Stimulated activated naive B cell treated with anti-CD40 and anti-IgM and Interleukin-4, amounts not matched to agents 10 μg/mL and 1 μg/mL and 100 μg/mL, for 72 hours (primary cell): ENCODE data around the gene LMAN1L.

ENCODE experiments used
- ATAC-seq, 2 donors: fragments of 150-1000 bp; cut with Tn5 transposase; replicated peaks; 2 replicates each; pipeline ENCODE4 v1.10.0; 2021; ENCODE audit warnings: moderate library complexity in 1 of 2
- DNase-seq: peaks from one replicate; pipeline ENCODE4 v3.0.0; 2021
- H3K27ac Mint-ChIP-seq: one replicate; pipeline ENCODE4 v1.8.0; 2022; ENCODE audit warnings: mild to moderate bottlenecking, mixed read lengths
- H3K27me3 Mint-ChIP-seq, 2 donors: one replicate each; pipeline ENCODE4 v1.8.0; 2022; ENCODE audit warnings: mixed read lengths in 2 of 2
- H3K36me3 Mint-ChIP-seq, 2 donors: one replicate each; pipeline ENCODE4 v1.8.0; 2022; ENCODE audit warnings: mixed read lengths in 2 of 2, mild to moderate bottlenecking in 1 of 2
- H3K4me1 Mint-ChIP-seq, 2 donors: one replicate each; pipeline ENCODE4 v1.8.0; 2022; ENCODE audit warnings: mixed read lengths in 2 of 2, mild to moderate bottlenecking in 1 of 2
- H3K4me3 Mint-ChIP-seq, 2 donors: one replicate each; pipeline ENCODE4 v1.8.0; 2022; ENCODE audit warnings: mild to moderate bottlenecking in 2 of 2, mixed read lengths in 2 of 2, moderate library complexity in 1 of 2
- H3K9me3 Mint-ChIP-seq, 2 donors: one replicate each; pipeline ENCODE4 v1.8.0; 2022; ENCODE audit warnings: mixed read lengths in 2 of 2, mild to moderate bottlenecking in 1 of 2

The LMAN1L gene

GRCh38 chr15:74869726-74870407 is 57.2 kb downstream of the LMAN1L start:
- peak overlapping the region; percentile 96 for H3K27ac Mint-ChIP-seq
- no peaks in the 10 kb centered on the region for H3K27me3 Mint-ChIP-seq
- peak; percentile 72 for DNase-seq
- H3K4me1 Mint-ChIP-seq, result peaks cover 48 to 81% of the 10 kb centered on the region in 2 donors
- no peaks in the 10 kb centered on the region for H3K9me3 Mint-ChIP-seq
- peaks cover 47 to 61% of the 10 kb centered on the region in 2 donors for H3K36me3 Mint-ChIP-seq
- H3K4me3 Mint-ChIP-seq, result peak overlapping the region; percentile 86 to 91
- peak; percentile 83 to 84 for ATAC-seq

DNA sequence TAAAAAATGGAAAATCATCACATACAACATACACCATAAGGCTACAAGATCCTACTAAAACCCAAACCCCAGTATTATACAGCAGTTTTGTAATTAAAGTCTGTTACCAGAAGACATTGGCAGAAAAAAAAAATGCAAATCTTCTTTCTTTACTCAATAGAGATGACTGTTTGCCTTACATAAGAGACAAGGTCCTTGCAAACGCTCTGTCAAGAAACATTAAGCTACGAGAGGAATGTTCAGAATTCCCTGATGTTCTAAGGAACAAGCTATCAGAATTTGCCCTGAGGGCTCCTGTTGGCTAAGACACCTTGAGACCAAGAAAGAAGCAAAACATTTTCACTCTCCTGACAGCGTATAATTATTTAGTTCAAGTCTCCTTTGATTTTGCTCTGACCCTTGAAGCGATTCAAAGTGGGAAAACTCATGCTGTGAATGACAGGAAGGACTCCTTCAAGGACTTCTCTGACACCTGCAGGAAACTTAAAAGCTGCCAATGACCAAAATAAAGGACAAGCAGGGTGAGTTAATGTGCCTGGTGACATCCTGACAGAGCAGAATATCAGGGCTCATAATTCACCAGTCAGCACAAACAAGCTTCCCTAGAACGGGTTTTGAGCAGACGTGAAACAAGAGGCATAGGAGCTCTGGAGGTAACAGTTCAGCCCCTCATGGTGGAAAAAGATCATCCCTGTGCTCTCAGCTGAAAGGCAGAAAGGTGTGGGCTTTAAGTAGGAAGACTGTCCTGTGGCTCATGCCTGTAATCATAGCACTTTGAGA is 58.0 kb downstream of the LMAN1L start:
- peaks cover 0 to 4% of the 10 kb centered on the region in 2 donors for H3K9me3 Mint-ChIP-seq
- no peaks in the 10 kb centered on the region for H3K27me3 Mint-ChIP-seq
- H3K27ac Mint-ChIP-seq, result peak overlapping the region; percentile 96
- DNase-seq, result no peak
- peaks cover 44 to 55% of the 10 kb centered on the region in 2 donors for H3K36me3 Mint-ChIP-seq
- peak in 1 of 2 donors; percentile 1 for ATAC-seq
- H3K4me1 Mint-ChIP-seq, result peaks cover 47 to 76% of the 10 kb centered on the region in 2 donors
- H3K4me3 Mint-ChIP-seq, result peak overlapping the region; percentile 86 to 91

DNA sequence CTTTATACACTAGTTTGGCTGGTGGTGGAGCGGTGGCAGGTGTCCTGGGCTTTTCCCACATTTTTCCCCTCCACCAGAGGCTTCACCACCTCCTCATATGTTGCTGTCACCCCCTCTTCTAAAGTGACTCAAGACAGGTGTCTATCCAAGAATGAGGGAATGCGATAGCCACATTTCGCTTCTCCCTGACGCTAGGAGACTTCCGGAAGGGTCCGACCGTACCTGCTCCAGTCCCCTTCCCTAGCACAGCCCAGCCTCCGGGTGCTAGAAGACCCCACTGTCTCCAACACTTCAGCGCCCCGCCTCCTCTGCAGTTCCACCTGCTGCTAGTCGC is 60.0 kb downstream of the LMAN1L start:
- peak overlapping the region; percentile 91 to 98 for H3K4me3 Mint-ChIP-seq
- peaks cover 0 to 4% of the 10 kb centered on the region in 2 donors for H3K9me3 Mint-ChIP-seq
- peaks cover 32 to 55% of the 10 kb centered on the region in 2 donors for H3K4me1 Mint-ChIP-seq
- peaks cover 33 to 39% of the 10 kb centered on the region in 2 donors for H3K36me3 Mint-ChIP-seq
- no peak for ATAC-seq
- no peaks in the 10 kb centered on the region for H3K27me3 Mint-ChIP-seq
- no peak for DNase-seq
- H3K27ac Mint-ChIP-seq, result peak overlapping the region; percentile 98

- Mint-ChIP-seq H3K27me3 (no peaks in the 10 kb centered on the region), H3K4me1 (peaks cover 27 to 50% of the 10 kb centered on the region in 2 donors), H3K27ac (peak within 1 kb of the TSS; percentile 98), H3K36me3 (peaks cover 28 to 34% of the 10 kb centered on the region in 2 donors), H3K9me3 (peaks cover 0 to 4% of the 10 kb centered on the region in 2 donors), H3K4me3 (peak within 1 kb of the TSS; percentile 91 to 98)
- DNase-seq (peak; percentile 92), ATAC-seq (peak; percentile 82 to 87)
These were observed 60.6 kb downstream of the LMAN1L start, which contains the start of gene SCAMP2 for GRCh38 chr15:74873036-74873755. SCAMP2 (minus strand) TSS chr15:74873365; CDS start chr15:74873255, 110 bp downstream.

- peak overlapping the region; percentile 98 for H3K27ac Mint-ChIP-seq
- H3K27me3 Mint-ChIP-seq, result no peaks in the 10 kb centered on the region
- H3K4me3 Mint-ChIP-seq, result peak overlapping the region; percentile 91 to 98
- H3K9me3 Mint-ChIP-seq, result peaks cover 0 to 4% of the 10 kb centered on the region in 2 donors
- DNase-seq (no peak), ATAC-seq (no peak)
- peaks cover 24 to 27% of the 10 kb centered on the region in 2 donors for H3K36me3 Mint-ChIP-seq
- H3K4me1 Mint-ChIP-seq, result peaks cover 24 to 43% of the 10 kb centered on the region in 2 donors
These were observed 61.3 kb downstream of the LMAN1L start for GRCh38 chr15:74873756-74874424.
